GM21737 (cell line): ENCODE data around the gene KATNAL1.
"Not testable (repeated sequence)": the region's sequence is repeated elsewhere in the genome, so short reads cannot be mapped to it uniquely, and the experiment has no call there.

Experiments
- ATAC-seq: cut with Tn5 transposase; IDR thresholded peaks from one replicate; pipeline ENCODE4 v1.9.1; 2021; ENCODE audit warnings: mild to moderate bottlenecking, moderate library complexity; ENCODE audit not compliant: unreplicated experiment

The KATNAL1 gene

DNA sequence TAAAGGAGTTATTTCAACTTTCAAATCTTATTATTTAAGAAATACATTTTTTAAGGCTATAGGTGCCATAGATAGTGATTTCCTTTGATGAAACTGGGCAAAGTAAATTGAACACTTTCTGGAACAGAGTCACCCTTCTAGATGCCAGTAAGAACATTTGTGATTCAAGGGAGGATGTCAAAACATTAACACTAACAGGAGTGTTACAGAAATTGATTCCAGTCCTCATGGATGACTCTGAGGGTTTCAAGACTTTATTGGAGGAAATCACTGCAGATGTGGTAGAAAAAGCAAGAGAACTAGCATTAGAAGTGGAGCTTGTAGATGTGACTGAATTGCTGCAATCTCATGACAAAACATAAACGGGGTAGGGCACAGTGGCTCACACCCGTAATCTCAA lies 12.2 kb downstream of the KATNAL1 start:
- ATAC-seq, result no peak

DNA sequence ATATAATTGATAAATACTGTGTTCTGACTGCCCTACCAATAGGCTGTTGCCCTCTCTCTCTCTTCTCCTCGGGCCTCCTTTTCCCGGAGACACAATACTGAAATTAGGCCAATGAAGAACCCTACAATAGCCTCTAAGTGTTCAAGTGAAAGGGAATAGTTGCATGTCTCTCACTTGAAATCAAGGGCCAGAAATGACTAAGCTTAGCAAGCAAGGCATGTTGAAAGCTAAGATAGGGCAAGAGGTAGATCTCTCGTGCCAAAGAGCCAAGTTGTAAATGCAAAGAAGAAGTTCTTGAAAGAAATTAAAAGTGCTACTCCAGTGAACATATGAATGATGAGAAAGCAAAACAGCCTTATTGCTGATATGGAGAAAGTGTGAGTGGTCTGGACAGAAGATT lies 13.3 kb downstream of the KATNAL1 start:
- ATAC-seq, result no peak

- no peak for ATAC-seq
These were observed 15.0 kb downstream of the KATNAL1 start for GRCh38 chr13:30292325-30292724.

- no peak for ATAC-seq
These were observed 16.4 kb downstream of the KATNAL1 start for GRCh38 chr13:30290812-30291436.

GRCh38 chr13:30289533-30289932 lies 17.8 kb downstream of the KATNAL1 start:
- ATAC-seq, result no peak

DNA sequence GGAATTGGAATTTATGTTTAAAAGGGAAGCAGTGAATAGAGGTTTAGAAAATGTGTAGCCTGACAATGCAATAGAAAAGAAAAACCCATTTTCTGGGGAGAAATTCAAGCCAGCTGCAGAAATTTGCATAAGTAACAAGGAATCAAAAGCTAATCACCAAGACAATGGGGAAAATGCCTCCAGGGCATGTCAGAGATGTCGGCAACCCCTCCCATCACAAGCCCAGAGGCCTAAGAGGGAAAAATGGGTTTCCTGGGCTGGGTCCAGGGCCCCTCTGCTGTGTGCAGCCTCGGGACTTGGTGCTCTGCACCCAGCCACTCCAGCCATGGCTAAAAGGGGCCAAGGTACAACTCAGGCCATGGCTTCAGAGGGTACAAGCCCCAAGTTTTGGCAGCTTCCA lies 21.3 kb downstream of the KATNAL1 start:
- ATAC-seq, result not testable (repeated sequence)

- no peak for ATAC-seq
These were observed 31.2 kb downstream of the KATNAL1 start for GRCh38 chr13:30276178-30276577.

DNA sequence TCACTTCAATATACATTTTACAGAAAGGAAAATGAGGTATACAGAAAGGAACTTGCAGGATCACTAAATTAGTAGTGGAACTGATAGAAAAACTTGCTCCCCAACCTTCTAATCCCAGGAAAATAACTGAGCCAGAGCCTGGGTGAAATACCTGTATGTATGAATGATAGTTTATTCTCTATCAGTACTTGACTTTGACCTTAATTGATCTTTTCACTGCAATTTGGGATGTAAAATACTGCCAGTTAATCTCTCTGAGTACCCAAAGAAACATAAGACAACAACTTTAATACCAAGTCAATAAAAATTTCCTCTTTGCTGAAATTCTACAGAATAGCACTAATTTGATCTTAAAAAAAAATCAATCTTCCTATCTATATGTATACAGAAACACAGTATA lies 33.3 kb downstream of the KATNAL1 start:
- ATAC-seq, result no peak

DNA sequence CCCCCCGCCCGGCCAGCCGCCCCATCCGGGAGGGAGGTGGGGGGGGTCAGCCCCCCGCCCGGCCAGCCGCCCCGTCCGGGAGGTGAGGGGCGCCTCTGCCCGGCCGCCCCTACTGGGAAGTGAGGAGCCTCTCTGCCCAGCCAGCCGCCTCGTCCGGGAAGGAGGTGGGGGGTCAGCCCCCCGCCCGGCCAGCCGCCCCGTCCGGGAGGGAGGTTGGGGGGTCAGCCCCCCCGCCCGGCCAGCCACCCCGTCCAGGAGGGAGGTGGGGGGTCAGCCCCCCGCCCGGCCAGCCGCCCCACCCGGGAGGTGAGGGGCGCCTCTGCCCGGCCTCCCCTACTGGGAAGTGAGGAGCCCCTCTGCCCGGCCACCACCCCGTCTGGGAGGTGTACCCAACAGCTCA lies 37.3 kb downstream of the KATNAL1 start:
- not testable (repeated sequence) for ATAC-seq

- ATAC-seq, result no peak
These were observed 38.7 kb downstream of the KATNAL1 start for GRCh38 chr13:30268673-30269072.

DNA sequence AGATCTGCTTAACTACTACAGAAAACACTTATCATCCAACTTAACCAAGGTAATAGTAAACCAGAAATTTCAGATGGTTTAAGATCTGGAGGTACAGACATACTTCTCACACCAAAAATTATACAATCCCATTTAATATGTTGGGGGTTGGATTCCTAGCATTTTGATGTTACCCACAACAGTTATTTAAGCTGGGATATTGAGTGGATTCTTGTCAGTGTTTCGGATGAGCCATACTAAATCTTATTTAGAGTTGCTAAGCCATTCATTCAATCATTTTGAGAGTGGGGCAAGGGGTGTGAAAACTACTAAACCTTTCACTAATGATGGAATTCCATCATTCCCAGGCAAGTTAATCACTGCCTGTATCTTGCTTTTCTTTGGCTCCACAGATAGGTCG lies 40.6 kb downstream of the KATNAL1 start:
- no peak for ATAC-seq

DNA sequence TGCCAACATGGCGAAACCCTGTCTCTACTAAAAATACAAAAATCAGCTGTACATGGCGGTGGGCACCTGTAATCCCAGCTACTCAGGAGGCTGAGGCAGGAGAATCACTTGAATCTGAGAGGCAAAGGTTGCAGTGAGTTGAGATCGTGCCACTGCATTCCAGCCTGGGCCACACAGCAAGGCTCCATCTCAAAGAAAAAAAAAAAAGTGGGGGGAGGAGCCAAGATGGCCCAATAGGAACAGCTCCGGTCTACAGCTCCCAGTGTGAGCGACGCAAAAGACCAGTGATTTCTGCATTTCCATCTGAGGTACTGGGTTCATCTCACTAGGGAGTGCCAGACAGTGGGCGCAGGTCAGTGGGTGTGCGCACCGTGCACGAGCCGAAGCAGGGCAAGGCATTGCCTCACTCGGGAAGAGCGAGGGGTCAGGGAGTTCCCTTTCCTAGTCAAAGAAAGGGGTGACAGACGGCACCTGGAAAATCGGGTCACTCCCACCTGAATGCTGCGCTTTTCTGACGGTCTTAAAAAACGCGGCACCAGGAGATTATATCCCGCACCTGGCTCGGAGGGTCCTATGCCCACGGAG lies 48.1 kb downstream of the KATNAL1 start:
- not testable (repeated sequence) for ATAC-seq

DNA sequence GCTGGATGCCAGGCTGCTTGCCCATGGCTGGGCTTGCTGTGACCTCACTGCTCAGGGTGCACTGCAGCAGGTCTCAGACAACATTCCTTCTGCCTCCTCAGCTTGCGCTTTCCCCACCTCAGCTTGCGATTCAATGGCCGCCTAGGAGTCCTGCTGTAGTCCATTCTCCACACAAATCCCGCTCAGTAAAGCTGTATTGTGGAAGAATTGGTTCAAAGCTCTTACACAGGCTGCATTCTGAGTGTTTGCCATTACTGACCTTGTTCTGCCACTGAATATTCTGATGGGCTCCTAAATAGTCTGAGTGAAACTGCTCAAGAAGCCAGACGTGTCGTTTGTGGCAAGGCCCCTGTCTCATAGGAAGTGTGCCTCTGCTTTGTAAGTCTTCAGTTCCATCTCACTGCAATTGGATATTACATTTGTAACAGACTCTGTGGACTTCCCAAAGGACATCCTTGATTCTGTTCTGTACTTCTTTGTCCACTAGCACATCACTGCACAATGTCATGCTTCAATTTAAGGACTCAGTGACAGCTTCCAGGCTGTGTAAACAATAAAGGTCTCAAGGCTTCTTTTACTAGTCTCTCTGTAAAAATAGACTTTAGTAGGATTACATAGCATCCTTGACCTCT lies 49.8 kb downstream of the KATNAL1 start:
- ATAC-seq, result no peak

DNA sequence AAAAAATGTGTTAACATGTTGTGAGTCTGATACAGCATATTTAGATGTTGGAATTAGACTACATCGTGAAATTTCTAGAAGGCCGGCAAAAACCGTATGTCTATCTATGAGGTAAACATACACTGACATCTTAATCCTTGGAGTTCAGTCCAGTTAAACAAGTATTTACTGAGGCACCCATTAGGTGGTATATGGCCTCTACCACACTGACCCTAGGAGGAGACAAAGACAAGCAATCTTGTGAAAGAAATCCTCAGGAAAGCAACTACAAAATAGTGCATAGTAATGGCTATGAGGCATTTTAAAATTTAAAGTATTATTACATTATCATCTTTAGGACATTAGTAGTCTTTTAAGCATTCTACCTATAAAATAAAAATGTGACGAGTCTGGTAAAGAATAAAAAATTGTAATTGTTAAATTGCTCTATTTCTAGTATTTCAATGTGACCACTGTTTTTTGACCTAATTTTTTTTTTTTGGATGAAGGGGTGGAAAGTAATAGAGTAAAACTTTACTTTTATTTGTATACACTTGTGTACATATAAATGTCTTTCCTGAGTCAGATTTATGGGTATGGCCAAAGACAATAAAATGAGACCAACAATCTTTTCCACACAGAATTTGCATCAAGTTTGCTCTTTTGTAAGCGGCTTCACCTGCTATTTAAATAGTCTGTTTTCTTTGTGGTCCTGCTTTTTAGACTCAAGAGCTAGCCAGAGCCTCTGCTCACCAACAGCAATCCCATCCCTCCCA lies 50.5 kb downstream of the KATNAL1 start:
- ATAC-seq, result no peak

DNA sequence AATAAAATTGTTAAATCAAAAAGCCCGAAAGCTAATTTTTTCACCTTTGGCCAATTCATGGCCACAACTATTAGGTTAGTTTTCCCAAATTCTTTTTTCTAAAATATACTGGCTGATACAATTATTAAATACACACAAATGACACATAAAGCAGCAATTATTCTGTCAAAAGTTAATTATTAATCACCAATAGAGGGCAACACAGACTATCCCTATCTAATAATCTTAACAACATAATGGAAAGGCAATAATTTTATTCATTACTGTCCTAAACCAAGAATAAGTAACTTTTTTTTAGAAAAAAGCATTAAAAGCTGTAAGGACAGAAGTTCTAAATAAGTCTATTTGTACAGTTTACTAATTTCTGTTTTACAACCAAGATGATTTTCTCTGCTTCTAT lies 51.7 kb downstream of the KATNAL1 start:
- ATAC-seq, result no peak

GRCh38 chr13:30253830-30254229 lies 53.5 kb downstream of the KATNAL1 start:
- ATAC-seq, result no peak

DNA sequence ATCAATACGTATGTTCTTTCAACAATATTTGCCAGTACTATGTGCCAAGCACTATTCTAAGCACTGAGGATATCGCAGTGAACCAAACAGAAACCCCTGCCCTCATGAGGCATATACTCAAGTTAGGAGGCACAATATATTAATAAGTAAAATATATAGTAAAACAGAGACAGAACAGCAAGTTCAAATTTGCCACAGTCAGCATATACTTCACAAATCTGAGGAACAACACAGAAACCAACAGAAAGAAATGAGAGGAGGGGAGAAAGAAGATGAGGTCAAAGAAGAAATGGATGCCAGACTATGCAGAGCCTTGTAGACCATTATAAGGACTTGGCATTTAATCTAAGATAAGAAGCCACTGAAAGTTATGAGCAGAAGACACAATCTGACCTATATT lies 59.9 kb downstream of the KATNAL1 start:
- no peak for ATAC-seq

- ATAC-seq, result peak; percentile 78
These were observed 65.8 kb downstream of the KATNAL1 start for GRCh38 chr13:30241532-30241931.

DNA sequence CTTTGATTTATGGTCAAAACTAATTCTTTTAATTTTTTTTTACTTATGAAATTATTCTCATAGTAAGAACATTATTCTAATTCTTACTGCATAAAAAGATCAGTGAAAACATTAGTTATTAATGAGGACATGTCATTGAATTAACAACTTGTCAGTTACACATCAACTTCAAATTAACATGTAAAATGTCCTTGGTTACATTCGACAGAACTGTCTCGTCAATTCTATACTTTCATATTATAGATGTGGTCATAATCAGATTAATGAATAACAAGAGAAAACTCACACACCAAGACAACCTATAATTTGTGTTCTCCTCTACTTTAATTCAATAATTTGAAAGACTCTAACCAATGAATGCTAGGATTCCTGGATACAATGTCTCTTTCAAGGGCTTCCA lies 66.7 kb downstream of the KATNAL1 start:
- peak; percentile 66 for ATAC-seq

DNA sequence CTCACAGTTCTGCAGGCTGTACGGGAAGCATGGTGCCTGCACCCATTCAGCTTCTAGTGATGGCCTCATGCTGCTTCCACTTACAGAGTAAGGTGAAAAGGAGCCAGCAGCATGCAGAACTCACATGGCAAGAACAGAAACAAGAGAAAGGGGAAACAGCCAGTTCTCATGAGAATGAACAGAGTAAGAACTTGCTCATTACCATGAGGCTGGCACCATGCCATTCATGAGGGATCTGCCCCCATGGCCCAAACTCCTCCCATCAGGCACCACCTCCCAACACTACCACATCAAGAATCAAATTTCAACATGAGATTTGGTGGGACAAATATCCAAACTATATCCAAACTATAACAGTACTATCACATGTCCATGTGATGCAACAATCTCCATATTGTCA lies 72.1 kb downstream of the KATNAL1 start:
- no peak for ATAC-seq

DNA sequence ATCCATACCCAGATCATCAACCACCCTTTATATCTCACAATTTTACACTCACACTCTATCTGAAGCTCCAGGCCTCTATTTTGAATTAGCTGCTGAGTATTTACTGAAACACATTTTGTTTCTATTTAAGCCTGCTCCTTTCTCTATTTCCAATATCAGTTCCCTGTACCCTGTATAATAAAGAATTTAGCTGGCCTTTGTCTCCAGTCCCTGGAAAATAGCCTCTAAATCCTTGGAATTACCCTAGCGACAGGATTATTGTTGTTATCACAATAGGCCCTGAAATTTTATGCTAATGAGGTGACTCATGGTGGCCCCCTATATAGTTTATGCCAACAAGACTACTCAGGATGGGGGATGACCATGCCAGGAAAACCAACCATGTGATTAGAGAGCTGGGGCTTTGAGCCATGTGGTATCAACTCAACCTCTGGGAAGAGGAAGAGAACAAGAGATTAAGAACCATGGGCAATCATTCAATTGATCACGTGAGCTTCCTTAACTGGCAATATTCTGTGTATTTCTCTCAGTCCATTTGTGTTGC lies 72.7 kb downstream of the KATNAL1 start:
- no peak for ATAC-seq

DNA sequence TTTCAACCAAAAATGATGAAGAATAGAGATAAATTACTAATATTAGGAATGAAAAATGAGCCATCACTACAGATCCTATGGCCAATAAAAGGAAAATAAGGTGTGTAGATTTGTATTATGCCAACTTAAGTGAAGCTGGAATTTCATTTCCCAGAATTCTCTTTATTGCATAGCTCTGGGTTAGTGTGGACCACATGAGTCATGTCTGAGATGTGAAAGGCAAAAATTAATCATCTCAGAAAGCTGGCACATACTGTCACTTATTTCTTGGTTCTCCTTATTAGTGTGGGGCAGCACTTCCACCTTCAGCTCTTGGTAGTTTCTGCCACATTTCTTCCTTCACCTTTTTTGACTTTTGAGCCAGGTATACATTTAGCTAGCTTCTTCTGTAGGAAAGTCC lies 82.6 kb downstream of the KATNAL1 start:
- ATAC-seq, result no peak
